ENCODE data around the gene OLAH.

DNA sequence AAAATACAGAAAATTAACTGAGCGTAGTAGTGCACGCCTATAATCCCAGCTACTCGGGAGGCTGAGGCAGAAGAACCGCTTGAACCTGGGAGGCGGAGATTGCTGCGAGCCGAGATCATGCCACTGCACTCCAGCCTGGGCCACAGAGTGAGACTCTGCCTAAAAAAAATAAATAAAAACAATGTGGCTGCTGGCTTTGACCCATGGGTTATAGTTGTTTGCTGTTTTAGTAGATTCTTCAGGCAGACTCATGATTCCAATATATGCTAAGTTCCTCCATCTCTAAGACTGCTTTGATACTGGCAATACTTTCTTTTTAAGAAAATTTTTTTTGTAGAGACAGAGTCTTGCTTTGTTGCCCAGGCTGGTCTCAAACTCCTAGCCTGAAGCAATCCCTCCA, 8.4 kb downstream of the OLAH start:
- TF ChIP-seq, protein P1, sequence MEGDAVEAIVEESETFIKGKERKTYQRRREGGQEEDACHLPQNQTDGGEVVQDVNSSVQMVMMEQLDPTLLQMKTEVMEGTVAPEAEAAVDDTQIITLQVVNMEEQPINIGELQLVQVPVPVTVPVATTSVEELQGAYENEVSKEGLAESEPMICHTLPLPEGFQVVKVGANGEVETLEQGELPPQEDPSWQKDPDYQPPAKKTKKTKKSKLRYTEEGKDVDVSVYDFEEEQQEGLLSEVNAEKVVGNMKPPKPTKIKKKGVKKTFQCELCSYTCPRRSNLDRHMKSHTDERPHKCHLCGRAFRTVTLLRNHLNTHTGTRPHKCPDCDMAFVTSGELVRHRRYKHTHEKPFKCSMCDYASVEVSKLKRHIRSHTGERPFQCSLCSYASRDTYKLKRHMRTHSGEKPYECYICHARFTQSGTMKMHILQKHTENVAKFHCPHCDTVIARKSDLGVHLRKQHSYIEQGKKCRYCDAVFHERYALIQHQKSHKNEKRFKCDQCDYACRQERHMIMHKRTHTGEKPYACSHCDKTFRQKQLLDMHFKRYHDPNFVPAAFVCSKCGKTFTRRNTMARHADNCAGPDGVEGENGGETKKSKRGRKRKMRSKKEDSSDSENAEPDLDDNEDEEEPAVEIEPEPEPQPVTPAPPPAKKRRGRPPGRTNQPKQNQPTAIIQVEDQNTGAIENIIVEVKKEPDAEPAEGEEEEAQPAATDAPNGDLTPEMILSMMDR (IDR thresholded peaks at IDR 0.05): no peak
- TF ChIP-seq POLR2A (IDR thresholded peaks at IDR 0.05): no peak
- TF ChIP-seq POLR2AphosphoS5 (IDR thresholded peaks at IDR 0.05): no peak

Data from breast epithelium (tissue), 3 donors.